Mucosa of rectum (tissue), 2 donors: ENCODE measurements around the gene SLC49A3.
A peak's percentile ranks its signal among the peaks of the same experiment; 100 is the strongest.

Experiments used
- H3K27ac ChIP-seq, 2 donors: one replicate each; pipeline ENCODE4 v1.7.0; 2013; ENCODE audit warnings: inconsistent platforms in 2 of 2, low read depth in 2 of 2, low read length in 2 of 2
- H3K27me3 ChIP-seq, 2 donors: one replicate each; pipeline ENCODE4 v1.7.0; 2013; ENCODE audit warnings: low read length in 2 of 2; ENCODE audit not compliant: control insufficient read depth in 2 of 2, insufficient read depth in 2 of 2
- H3K36me3 ChIP-seq, 2 donors: one replicate each; pipeline ENCODE4 v1.7.0; 2013; ENCODE audit warnings: low read length in 2 of 2; ENCODE audit not compliant: control insufficient read depth in 2 of 2, insufficient read depth in 2 of 2
- H3K4me1 ChIP-seq, 2 donors: one replicate each; pipeline ENCODE4 v1.7.0; 2013; ENCODE audit warnings: low read length in 2 of 2, mild to moderate bottlenecking in 1 of 2; ENCODE audit not compliant: control insufficient read depth in 2 of 2, insufficient read depth in 2 of 2
- H3K4me3 ChIP-seq, 2 donors: one replicate each; pipeline ENCODE4 v1.7.0; 2013; ENCODE audit warnings: low read length in 2 of 2
- H3K9ac ChIP-seq, 2 donors: one replicate each; pipeline ENCODE4 v1.7.0; 2013; ENCODE audit warnings: low read length in 2 of 2, low read depth in 1 of 2, mild to moderate bottlenecking in 1 of 2
- H3K9me3 ChIP-seq, 2 donors: one replicate each; pipeline ENCODE4 v1.7.0; 2013; ENCODE audit warnings: low read length in 2 of 2; ENCODE audit not compliant: control insufficient read depth in 2 of 2
- donor health status: healthy.
- donor health status: Normal muscosa, but diverticular disease.

The SLC49A3 gene

DNA sequence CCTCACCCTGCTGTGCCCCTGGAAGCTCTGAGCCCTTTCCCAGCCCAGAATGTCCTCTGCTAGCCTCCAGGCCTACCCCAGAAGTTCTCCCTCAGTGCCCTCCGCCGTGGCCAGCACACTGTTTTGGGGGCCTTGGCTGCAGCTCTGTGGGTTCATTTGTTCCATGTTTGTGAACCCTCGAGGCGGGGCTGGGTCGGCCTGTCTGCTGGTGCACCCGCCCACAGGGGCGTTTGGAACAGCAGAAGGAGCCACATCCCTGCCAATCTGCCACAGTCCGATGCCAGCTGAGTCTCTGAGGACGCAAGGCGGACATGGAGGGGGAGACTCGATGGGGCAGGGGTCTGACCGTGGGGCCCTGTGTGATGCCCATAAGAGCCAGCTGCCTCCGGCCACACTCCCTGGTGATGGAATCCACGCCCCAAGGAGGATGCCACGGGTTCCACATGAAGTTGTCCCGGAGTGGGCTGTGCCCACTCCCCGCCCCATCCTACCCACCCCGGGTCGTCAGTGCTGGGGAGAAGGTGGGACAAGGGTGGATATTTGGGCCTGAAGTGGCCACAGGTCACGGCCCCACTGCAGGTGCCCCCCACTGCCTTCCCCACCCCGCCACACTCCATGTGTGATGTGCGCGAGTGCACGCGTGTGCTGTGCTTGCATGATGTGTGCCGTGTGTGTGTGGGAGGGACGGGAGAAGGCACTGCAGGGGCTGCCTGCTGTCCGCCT, 22.0 kb downstream of the SLC49A3 start:
- H3K9ac ChIP-seq, result no peak overlapping the region

GRCh38 chr4:666436-666810, 22.5 kb downstream of the SLC49A3 start:
- no peak overlapping the region for H3K4me3 ChIP-seq
- no peaks in the 10 kb centered on the region for H3K27me3 ChIP-seq
- no peaks in the 10 kb centered on the region for H3K9me3 ChIP-seq
- no peak overlapping the region for H3K27ac ChIP-seq
- H3K36me3 ChIP-seq, result peaks cover 6 to 9% of the 10 kb centered on the region in 2 donors
- no peak overlapping the region for H3K9ac ChIP-seq
- H3K4me1 ChIP-seq, result no peaks in the 10 kb centered on the region

More for the DNA sequence above, 22.0 kb downstream of the SLC49A3 start:
- Histone ChIP-seq H3K27ac (no peak overlapping the region), H3K36me3 (peaks cover 12 to 15% of the 10 kb centered on the region in 2 donors), H3K4me1 (no peaks in the 10 kb centered on the region), H3K9me3 (no peaks in the 10 kb centered on the region), H3K4me3 (no peak overlapping the region), H3K27me3 (no peaks in the 10 kb centered on the region)

DNA sequence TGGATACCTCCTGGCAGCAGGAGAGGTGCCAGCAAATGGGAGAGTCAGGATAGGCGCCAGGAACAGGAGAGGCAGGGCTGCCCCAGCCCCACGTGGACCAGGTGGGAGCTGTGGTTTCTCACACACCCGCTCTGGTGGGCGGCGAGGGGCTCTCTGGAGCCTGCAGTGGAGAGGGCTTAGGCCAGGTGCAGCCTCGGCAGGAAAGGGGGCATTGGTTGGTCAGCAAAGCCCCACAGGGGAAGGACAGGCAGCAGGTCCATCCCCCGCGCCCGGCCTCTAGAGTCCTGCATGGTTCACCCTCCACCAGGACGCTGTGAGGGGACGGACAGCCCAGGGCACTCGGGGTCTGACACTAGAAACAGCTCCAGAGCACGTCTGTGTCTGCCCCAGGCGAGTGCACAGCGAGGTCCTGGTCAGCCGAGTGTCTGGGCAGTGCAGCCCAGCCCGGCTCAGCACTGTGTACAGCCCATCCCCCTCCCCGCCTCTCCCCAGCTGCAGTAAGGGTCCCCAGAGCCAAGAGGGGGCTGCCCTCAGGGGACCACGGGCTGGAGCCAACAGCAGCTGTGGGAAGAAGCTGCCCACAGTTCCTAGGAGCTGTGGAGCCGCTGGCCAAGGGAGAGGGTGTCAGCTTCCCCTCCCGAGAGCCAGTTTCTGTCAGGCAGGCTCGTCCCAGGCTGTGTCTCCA, 23.1 kb downstream of the SLC49A3 start:
- no peak overlapping the region for H3K4me3 ChIP-seq
- H3K27ac ChIP-seq, result no peak overlapping the region
- no peaks in the 10 kb centered on the region for H3K4me1 ChIP-seq
- peaks cover 3 to 6% of the 10 kb centered on the region in 2 donors for H3K36me3 ChIP-seq
- no peaks in the 10 kb centered on the region for H3K27me3 ChIP-seq
- H3K9ac ChIP-seq, result no peak overlapping the region
- H3K9me3 ChIP-seq, result no peaks in the 10 kb centered on the region

DNA sequence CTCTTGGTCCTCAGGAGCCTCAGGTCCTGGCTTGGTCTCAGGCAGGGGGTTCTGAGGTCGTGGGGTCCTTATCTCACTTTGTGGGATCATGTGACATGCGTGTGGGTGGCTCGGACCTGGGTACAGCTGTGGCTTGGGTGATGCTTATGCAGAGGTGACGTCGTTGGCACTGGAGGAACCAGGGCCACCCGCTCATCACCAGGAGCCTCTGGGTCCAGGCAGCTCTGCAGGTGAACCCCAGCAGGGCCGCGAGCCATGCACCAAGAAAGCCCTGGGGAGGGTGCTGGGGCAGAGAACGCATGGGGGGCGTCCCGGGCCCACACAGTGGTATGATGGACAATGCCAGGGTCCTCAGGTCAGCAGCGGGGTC, 23.6 kb downstream of the SLC49A3 start:
- no peak overlapping the region for H3K27ac ChIP-seq
- no peak overlapping the region for H3K4me3 ChIP-seq
- H3K27me3 ChIP-seq, result no peaks in the 10 kb centered on the region
- peaks cover 0 to under 1% of the 10 kb centered on the region in 2 donors for H3K36me3 ChIP-seq
- H3K4me1 ChIP-seq, result no peaks in the 10 kb centered on the region
- no peaks in the 10 kb centered on the region for H3K9me3 ChIP-seq
- H3K9ac ChIP-seq, result no peak overlapping the region

GRCh38 chr4:664713-665231, 24.2 kb downstream of the SLC49A3 start:
- no peak overlapping the region for H3K9ac ChIP-seq
- no peak overlapping the region for H3K27ac ChIP-seq
- no peak overlapping the region for H3K4me3 ChIP-seq
- H3K27me3 ChIP-seq, result no peaks in the 10 kb centered on the region
- no peaks in the 10 kb centered on the region for H3K9me3 ChIP-seq
- no peaks in the 10 kb centered on the region for H3K36me3 ChIP-seq
- H3K4me1 ChIP-seq, result no peaks in the 10 kb centered on the region

GRCh38 chr4:663438-664428, 25.2 kb downstream of the SLC49A3 start:
- Histone ChIP-seq H3K27ac (no peak overlapping the region), H3K27me3 (no peaks in the 10 kb centered on the region), H3K9ac (peak overlapping the region; percentile 14 to 53)

GRCh38 chr4:663046-663437, 25.9 kb downstream of the SLC49A3 start:
- Histone ChIP-seq H3K4me3 (peak overlapping the region; percentile 60 to 73), H3K27ac (no peak overlapping the region), H3K9ac (no peak overlapping the region), H3K27me3 (no peaks in the 10 kb centered on the region), H3K36me3 (no peaks in the 10 kb centered on the region), H3K4me1 (no peaks in the 10 kb centered on the region), H3K9me3 (no peaks in the 10 kb centered on the region)

More at GRCh38 chr4:663438-664428, 25.2 kb downstream of the SLC49A3 start:
- Histone ChIP-seq H3K9me3 (no peaks in the 10 kb centered on the region), H3K4me1 (no peaks in the 10 kb centered on the region), H3K4me3 (peak overlapping the region; percentile 60 to 73), H3K36me3 (no peaks in the 10 kb centered on the region)

GRCh38 chr4:661881-662761, 26.8 kb downstream of the SLC49A3 start:
- H3K9ac ChIP-seq, result no peak overlapping the region
- no peak overlapping the region for H3K27ac ChIP-seq
- no peaks in the 10 kb centered on the region for H3K9me3 ChIP-seq
- no peaks in the 10 kb centered on the region for H3K36me3 ChIP-seq
- H3K27me3 ChIP-seq, result no peaks in the 10 kb centered on the region
- H3K4me3 ChIP-seq, result no peak overlapping the region
- H3K4me1 ChIP-seq, result no peaks in the 10 kb centered on the region

DNA sequence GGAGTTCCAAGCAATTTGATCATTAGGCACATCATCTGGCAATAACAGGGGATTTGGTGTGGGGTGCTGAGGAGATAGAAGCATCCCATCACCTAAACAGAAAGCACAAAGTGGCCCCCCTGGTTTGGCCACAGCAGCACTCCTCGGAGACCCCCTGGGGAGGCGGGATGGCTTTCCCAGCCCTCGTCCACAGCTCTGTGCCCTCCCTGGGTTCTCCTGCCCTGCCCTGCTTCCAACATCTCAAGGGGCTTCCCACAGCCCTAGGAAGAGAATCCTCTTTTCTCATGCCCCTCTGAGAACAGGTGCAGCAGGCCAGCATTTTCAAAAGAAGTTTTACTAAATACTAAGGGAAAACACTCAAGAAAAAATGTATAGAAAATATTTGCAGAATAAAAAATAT, 27.7 kb downstream of the SLC49A3 start:
- no peaks in the 10 kb centered on the region for H3K36me3 ChIP-seq
- no peaks in the 10 kb centered on the region for H3K9me3 ChIP-seq
- H3K9ac ChIP-seq, result no peak overlapping the region
- H3K27me3 ChIP-seq, result no peaks in the 10 kb centered on the region
- H3K4me3 ChIP-seq, result no peak overlapping the region
- no peaks in the 10 kb centered on the region for H3K4me1 ChIP-seq
- no peak overlapping the region for H3K27ac ChIP-seq
